ENCODE results near the gene CREB3L2.

CREB3L2 gene

DNA sequence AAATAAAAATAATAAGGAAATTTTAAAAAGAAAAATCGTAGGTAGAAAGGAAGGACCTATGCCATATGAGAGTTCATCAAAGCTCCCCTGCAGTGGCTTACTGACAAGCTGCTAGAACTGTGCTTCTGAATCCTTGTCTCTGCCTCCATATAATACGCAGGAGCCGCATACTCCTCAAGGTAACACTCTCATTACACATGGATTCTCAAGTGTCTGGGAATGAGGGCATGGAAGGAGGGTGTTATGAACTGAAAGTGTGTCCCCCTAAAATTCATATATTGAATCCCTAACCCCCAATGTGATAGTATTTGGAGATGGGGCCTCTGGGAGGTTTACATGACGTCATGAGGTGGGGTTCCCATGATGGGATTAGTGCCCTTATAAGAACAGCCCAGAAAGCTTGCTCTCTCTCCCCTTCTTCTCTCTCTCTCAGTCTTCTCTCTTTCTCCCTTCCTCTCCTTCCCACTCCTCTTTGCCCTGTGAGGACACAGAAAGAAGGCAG, 35.2 kb downstream of the CREB3L2 start:
- DNase-seq, result no peak

- no peak for DNase-seq
Measured at GRCh38 chr7:137965942-137966640, 35.8 kb downstream of the CREB3L2 start.

DNA sequence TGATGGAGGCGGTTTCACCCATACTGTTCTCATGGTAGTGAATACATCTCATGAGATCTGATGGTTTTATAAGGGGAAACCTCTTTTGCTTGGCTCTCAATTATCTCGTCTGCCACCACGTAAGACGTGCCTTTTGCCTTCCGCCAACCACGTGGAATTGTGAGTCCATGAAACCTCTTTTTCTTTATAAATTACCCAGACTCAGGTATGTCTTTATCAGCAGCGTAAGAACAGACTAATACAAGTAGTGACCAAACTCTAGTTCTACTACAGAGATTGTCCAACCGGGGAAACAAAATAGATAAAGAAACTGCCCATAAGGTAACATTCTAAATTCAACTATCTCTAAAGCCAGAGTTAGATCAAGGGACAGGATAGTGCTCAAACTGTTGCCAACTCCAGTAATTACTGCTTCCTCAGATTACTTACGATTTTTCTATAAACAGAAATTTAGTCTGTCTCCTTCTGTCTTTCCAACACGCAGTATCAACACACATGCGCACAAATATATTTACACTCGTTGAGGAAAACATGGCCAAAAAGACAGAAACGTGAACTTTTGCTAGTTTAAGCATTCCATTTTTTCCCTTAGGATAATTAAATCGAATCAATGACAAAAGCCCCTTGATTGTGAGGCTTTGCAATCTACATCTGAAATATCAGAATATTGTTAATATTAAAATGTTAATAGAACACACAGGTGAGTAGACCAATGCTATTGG, 36.9 kb downstream of the CREB3L2 start:
- no peak for DNase-seq

- no peak for DNase-seq
Measured at GRCh38 chr7:137962875-137963507, 38.9 kb downstream of the CREB3L2 start.

DNA sequence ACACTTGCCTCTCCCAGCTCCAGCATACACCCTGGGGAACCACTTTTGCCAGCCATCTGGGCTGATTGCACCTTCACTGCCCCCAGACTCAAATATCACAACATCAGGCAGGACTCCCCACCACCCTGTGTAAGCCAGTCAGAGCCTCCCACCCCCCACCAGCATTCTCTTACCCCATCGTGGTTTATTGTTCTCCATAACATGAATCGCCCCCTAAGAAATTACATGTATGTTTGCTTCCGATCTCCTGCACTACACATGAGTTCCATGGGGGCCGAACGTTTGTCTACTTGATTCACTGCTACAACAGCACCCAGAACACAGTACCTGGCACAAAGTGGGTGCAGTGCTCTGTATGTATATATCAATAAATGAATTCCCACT, 39.4 kb downstream of the CREB3L2 start:
- no peak for DNase-seq

DNA sequence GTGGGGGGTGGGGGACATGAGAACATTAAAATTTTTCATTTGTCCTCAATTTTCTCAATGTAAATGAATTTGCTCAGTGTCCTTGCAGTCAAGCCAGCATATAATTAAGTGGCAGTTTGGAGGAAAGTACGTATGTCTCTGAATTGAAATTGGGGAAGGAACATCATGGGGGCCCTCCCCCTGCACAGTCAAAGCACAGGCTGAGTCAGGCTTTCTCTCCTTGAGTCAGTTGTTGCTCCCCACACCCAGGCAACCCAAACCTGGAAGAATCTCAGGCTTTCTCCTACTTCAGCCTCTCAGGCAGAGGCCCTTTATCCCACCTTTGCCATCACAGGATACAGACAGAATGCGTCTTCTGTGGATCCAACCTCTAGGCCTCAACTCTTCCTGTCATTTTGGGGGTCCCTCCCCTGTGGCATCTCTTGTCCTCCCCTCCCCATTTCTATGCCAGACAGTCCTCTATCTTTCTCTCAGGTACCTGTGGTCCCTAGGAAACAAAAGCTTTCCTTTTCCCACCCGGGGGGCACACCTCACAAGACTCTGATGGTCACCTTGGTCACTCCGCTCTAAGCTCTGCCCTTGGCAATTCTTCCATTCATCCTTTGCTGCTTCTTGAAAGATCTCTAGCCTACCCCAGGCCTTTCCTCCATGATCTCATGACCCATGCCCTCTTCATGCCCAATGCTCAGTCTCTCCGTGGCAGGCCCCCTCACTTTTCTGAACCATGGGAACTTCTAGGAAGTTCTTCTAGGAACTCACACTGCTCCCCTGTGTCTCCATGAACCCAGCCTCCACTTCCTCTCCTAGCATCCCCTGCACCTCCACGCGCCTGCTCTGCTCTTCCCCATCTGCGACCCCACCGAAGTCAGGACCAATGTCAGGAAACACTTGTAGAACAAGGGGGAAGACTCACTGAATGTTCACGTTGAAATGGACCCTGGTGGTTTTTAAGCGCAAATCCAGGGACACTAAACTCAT, 40.4 kb downstream of the CREB3L2 start:
- DNase-seq, result no peak

GRCh38 chr7:137960020-137960419, 41.9 kb downstream of the CREB3L2 start:
- DNase-seq, result no peak

DNA sequence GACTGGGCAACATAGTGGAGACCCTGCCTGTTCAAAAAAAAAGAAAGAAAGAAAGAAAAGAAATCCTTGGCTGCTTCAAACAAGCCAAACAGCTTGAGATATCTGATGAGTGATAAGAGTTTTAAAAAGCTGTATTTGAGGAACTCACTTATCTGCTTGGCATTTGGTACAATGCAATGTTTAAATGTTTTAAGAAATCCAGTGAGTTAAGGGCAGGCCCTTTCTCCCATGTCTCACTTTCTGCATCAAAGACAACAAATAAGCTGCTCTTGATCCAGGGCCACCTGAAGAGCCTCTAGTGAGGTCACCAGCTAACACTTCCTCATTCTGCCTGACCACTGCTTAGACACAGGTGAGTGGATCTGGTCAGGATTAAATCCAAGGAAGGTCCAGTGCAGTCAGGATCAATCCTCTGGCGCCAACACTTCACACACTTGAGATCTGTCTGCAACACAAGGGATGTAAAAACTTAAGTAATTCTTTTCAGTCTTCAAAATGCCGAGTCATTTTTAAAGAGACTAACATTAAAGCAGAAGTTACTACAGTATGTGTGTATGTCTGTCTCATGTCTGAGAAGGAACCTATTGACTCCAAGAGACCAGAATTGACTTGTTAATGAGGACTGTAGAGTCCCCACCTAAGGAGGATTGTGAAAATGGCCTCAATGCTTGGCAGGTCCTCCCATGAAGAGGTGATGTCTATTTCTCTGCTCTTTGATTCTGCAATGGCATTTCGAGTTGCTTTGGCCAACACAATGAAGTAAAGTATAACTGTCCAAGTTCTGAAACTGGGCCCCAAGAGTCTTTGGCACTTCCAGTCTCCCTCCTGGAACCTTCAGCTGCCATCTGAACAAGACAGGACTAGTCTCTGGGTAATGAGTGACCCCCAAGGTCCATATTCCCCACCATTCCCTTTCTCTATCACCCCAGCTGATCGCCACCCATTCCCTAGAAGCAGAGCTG, 43.1 kb downstream of the CREB3L2 start:
- DNase-seq, result no peak

DNA sequence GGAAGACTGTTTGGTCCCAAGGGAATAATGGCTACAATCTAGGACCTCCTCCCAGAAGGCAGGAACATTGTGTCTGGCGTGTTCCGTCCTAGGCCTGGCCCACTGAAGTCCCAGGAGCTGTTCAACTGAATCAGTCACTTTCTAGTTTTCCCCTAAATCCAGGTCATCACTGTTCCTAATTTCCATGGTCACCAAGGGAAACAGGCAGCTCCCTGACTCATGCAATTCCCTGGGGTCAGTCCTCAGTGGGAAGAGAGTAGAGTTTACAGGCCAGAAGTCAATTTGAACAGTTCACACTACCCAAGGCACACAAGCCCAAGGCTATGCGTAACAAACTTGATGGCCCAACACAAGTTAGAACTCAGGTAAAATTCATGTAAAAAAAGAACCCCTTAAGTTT, 44.0 kb downstream of the CREB3L2 start:
- no peak for DNase-seq

DNA sequence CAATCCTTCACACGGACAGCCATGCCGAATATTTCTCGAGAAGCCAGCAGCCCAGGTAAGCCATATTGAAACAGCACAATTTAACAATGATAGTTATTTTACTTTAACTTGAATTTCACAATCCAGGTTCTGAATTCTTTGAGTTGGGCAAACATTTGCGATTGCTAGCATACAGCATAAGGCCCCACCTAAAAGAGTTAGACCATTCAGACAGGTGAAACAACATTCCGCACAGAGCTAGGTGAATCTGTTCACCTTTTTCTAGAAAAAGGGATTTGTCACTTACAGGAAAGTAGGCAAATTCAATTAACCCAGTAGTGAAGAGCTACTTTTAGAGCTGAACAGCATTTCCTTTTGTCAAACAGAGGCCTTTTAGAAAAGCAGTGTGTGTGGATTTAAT, 45.3 kb downstream of the CREB3L2 start:
- DNase-seq, result no peak

- DNase-seq, result no peak
Measured at GRCh38 chr7:137956183-137956582, 45.7 kb downstream of the CREB3L2 start.

- DNase-seq, result no peak
Measured at GRCh38 chr7:137954614-137955013, 47.3 kb downstream of the CREB3L2 start.

DNA sequence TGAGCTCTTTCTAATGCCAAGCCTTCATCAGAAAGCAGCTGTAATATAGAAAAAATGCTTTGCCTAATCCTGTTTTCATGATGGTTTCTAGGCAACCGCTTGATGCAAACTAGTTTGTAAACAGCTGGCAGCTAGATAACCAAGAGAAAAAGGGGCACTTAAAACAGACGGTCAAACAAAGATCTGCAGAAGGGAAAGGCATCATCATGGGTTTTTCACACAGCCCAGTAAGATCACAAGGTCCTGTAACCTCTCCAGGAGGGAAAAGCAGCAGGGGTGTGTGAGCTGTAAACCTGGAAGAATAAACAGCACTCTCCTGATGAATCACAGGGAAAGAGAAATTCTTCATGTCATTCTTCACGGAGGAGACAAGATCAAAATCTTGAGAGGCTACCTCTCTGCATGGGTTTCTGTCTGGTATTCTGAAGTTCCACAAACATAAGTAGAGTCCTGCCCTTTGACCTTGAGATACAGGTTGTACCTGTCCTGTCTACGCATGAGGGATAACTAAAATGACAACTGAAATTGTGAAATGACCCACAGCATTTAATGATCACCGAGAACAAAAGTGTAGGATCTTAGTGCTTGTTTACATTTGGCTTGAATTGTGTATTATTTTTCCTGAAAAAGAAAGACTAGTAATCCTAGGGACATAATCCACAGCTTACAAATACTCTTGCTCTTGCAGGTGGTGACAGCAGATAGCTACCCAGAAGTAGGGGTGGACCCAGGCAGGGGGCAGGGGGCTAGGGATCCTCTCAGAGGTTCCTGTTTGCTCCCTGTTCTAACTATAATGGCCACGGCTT, 48.0 kb downstream of the CREB3L2 start:
- peak; percentile 93 to 95 for DNase-seq

GRCh38 chr7:137953043-137953664, 48.7 kb downstream of the CREB3L2 start:
- no peak for DNase-seq

GRCh38 chr7:137952426-137952805, 49.5 kb downstream of the CREB3L2 start:
- DNase-seq, result no peak

- DNase-seq, result no peak
Measured at GRCh38 chr7:137951700-137952425, 50.0 kb downstream of the CREB3L2 start.

DNA sequence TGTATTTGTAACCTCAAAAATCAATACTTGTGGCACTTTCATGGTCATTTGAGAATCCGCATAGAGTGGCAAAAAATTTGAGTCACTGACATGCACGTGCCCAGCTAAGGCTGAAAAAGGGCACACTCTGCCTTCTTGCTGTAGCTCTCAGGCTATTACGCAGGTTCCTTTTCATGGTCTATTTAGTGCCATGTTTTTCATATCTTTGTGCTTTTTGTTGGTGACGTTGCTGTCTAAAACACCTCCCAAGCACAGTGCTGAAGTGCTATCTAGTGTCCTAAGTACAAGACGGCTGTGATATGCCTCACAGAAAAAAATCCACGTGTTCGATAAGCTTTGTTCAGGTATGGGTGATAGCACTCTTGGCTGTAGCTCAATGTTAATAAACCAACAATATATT, 50.9 kb downstream of the CREB3L2 start:
- no peak for DNase-seq

- no peak for DNase-seq
Measured at GRCh38 chr7:137950263-137950621, 51.6 kb downstream of the CREB3L2 start.

DNA sequence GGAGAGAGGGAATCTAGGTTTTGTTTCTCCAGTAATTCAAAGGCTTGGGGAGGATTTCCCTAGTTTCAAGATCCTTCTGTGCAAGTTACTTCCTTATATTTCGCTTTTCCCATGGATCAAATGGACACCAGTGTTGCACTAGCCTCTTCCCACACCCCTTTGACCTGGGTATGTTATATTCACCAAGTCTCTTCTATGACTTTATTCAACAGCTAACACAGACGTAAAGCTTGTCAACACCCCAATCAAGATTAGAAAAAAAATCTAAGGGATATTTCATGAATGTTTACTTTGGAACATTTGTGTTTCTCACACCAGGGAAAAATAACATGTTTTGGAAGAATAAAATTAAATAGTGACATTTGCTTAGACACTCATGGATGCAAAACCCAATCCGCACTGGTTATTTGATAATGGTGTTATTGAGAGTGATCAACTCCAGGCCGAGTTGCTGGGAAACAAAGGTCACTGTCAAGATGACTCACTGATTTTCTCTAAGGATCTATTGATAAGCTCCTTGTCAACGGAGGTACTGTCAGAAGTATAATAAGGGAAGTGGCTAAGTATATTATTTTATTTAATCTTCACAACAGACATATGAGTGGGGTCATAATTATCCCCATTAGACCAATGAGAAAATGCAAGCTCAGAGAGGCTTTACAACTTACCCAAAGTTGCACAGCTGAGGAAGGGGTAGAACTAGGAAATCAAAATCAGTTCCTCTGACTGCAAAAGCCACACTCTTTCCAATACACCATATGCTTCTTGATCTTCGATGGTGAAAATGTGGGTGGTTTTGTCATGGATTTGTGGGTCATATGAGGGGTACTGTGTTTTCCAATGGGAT, 52.2 kb downstream of the CREB3L2 start:
- no peak for DNase-seq

All from NCI-H526 (cell line).